Stimulated activated CD4-positive, alpha-beta T cell treated with anti-CD3 and anti-CD28 coated beads, Interleukin-2, amount 100 ng/mL, for 24 hours (primary cell): ENCODE data around the gene RHCG.

Experiments
- DNase-seq, 2 donors: peaks; one replicate each; pipeline ENCODE4 v3.0.0-alpha.2; 2020

The RHCG gene

GRCh38 chr15:89496155-89497098 lies at the start of gene RHCG:
Gene RHCG (minus strand): TSS chr15:89496583. CDS start chr15:89496544, 39 bp downstream.
- peak in 1 of 2 donors; percentile 29 for DNase-seq

DNA sequence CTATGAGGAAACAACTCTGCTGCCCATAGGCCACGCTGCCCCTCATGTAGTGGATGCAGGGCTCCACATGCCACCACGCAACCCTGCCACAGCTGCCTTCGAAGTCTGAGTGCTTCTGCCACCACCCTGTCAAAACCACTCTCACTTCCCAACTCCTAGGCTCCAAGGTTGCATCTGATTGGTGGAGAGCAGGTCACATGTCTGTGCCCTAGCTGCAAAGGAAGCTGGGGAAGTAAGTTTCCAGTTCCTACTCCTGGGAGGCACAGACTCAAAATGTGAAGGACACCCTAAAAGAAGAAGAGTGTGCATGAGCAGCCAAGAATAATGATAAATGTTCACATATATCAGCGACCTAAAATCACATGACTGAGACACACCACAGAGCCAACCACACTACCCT lies 47.0 kb upstream of the RHCG start:
- DNase-seq = no peak

DNA sequence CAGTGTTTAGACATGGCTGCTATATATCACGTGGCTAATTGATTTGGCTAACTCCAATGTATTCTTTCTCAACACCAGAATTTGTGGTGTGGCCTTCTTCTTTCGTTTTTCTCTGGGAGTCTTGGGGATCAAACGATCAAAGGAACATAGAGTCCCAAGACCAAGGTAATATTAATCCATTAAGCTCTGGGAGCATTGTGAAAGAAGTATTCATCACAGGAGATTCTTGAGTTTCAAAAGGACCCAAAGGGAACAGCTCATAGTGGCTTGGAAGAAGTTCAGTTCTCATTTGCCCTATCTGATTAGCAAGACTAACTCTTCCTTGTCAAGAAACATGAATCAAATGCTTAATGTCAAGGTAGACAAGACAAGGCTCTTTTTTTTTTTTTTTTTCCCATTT lies 46.0 kb upstream of the RHCG start:
- DNase-seq = no peak

GRCh38 chr15:89539027-89539426 lies 42.6 kb upstream of the RHCG start:
- DNase-seq = no peak

DNA sequence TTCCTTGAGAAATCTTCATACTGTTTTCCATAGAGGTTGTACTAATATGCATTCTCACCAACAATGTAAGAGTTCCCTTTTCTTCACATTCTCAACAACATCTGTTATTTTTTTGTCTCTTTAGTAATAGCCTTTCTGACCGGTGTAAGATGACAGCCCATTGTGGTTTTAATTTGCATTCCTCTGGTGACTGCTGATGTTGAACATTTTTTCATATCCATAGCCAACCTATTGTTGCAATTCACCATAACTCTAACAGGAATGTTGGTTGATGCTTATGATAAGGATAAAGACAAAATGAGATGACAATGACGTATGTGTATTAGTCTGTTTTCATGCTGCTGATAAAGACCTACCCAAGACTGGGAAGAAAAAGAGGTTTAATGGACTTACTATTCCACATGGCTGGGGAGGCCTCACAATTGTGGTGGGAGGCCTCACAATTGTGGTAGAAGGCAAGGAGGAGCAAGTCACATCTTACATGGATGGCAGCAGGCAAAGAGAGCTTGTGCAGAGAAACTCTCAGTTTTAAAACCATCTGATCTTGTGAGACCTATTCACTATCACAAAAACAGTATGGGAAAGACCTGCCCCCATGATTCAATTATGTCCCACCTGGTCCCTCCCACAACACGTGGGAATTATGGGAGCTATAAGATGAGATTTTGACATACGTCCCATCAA lies 37.6 kb upstream of the RHCG start:
- DNase-seq = no peak

GRCh38 chr15:89531796-89532537 lies 35.6 kb upstream of the RHCG start:
- no peak for DNase-seq

DNA sequence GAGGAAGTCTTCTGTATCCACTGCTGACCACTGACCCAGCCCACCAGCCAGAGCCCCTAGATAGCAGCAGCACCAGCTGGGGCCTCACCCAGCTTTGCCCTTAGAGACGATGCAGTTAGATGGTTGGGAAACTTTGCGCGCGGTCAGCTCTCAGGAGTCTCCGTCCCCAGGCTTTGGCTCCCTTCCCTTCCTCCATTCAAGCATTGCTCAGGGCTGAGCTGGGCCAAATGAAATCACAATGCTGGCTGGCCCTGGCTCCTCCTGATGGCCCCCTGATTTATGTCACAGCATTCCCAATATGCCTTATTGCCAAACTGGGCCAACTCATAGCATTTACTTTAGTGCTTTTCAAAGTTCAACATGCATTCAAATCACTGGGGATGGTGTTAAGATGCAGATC lies 34.6 kb upstream of the RHCG start:
- no peak for DNase-seq

DNA sequence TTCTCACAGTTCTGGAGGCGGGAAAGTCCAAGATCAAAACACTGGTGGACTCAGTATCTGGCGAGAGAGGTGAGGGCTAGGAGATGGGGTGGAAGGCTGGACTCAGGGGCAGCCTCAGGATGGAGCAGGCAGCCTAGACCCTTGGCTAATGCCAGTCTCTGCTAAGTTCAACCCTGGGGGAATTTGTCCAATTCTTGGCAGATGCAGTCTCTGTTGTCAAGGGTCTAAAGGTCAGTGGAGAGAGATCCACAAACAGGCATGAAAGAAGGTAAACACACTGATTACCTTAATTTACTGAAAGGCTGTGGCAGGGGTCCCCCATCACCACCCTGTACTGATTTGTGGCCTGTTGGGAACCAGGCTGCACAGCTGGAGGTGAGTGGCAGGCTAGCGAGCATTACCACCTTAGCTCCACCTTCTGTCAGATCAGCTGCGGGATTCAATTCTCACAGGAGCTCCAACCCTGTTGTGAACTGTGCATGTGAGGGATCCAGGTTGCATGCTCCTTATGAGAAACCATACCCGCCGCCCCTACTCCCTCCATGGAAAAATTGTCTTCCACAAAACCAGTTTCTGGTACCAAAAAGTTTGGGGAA lies 32.5 kb upstream of the RHCG start:
- no peak for DNase-seq

- no peak for DNase-seq
Observed at GRCh38 chr15:89526601-89527441, 30.4 kb upstream of the RHCG start.

GRCh38 chr15:89526181-89526580 lies 29.8 kb upstream of the RHCG start:
- DNase-seq = no peak

DNA sequence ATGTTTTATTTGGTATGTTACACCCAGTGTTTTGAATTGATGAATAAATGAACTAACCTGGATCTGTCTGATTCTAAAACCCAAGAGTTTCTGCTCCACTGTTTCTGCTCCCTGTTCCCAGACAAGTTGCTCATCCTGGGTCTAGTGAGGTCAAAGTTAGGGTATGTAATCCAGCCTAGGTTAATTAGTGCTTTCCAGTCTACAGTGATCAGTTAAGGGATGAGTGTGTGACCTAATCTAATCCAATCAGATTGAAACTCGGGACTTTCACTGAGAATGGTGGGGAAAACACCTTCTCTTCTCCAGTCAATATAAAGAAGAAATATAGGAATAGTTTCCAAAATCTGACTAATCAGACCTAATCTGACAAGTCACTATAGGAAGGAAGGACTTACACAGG lies 27.8 kb upstream of the RHCG start:
- DNase-seq = no peak

DNA sequence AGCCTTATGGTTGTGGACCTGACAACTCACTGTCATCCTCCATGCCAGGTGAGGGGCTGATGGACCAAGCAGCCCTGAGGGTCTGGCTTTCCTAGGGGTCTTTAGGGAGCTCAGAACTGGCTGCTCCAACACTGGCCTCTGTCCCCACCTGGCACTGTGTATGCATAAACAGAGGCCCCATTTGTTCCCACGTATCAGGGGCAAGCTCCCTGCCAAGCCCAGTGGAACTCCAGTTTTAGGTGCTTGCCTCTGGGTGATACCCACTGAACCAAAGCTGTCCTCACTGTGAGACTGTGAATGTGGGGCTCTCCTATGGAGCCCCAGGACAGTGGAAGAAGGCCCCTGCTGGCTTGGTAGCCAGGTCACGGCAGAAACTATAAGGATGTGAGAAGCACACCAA lies 26.7 kb upstream of the RHCG start:
- no peak for DNase-seq

DNA sequence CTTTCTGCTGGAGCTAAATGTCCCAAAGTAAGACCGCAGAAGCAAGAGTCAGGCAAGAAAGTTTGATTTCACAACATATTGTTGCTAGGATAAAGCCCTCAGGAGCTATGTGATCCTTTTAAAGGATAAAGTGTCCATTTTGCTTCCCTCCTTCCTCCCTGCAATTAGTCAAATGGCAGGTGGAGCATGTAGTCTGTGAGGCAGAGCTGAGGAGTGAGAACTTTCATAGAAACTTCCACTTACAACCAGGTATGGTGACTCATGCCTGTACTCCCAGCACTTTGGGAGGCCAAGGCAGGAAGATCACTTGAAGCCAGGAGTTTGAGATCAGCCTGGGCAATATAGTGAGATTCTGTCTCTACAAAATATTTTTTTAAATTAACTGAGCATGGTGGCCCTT lies 25.2 kb upstream of the RHCG start:
- DNase-seq = no peak

DNA sequence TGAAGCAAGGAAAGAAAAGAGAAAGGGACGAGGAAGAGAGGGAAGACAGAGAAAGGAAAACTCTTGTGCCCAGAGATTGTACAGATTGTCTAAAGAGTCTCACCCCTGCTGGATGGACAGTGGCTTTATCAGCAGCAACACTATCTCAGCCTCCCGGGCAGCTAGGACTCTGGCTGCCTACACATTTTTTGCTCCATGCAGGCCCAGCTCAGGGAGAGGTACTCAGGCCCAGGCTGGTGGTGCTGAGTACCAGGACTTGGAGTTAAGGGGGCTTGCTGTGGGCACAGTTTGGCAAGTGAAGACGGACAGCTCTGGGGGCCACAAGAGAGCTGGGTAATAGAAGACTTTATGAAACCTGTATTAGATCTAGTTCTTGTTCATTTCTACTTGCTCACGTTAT lies 19.1 kb upstream of the RHCG start:
- no peak for DNase-seq

GRCh38 chr15:89514596-89515406 lies 18.4 kb upstream of the RHCG start:
- no peak for DNase-seq

DNA sequence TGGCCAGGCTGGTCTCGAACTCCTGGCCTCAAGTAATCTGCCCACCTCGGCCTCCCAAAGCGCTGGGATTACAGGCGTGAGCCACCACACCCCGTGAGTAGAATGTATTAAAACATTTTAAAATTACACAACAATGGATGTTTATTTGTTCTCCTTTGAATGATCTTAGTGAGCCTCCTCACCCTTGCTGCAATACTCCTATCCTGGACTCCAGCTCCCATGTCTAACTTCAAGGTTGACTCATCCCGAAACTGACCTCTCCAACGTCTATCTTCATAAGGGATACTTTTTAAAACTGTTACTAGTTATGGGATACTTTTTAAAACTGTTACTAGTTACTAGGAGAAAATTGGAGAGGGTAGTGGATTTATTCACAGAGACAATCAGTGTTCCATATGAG lies 17.8 kb upstream of the RHCG start:
- DNase-seq = no peak

DNA sequence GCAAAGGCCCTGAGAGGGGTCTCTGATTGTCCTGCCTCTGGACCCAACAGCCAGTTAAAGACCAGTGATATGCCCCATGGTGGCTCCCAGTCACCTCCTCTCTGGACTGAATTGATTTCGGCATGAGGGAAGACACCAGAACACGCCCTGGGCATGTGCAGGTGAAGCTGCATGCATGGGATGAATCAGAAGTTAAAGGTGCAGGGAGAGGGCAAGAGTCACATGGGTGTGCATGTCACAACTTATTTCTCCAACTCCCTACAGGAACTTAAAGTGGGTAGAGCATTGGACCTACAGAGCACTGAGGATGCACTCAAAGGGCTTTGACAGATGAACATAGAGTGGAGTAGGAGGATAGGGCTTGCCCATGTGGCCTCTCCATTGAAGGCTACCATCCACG lies 16.9 kb upstream of the RHCG start:
- no peak for DNase-seq

GRCh38 chr15:89512631-89513030 lies 16.2 kb upstream of the RHCG start:
- DNase-seq = no peak

DNA sequence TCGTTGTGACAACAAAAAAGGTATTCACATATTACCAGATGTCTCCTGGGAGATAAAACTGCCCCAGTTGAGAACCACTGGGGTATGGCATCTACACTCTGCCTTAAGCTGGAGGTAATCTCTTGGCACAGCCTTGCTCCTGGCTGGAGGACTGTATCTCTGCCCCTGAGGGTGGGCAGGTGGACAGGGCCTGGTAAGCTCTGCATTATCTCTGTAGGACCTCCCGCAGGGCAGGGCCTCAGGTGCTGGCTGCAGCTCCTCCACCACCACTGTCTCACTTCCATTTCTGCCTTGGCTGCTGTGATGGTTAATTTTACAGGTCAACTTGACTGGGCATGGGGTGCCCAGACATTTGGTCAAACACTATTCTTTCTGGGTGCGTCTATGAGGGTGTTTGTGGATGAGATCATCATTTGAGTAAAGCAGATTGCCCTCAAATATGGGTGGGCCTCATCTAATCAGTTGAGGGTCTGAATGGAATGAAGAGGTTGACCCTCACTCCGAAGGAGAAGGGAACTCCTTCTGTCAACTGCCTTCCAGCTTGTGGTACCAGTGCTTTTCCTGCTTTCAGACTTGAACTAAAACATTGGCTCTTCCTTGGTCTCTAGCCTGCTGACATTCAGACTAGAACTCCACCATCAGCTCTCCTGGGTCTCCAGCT lies 9.8 kb upstream of the RHCG start:
- DNase-seq = no peak

- no peak for DNase-seq
Observed at GRCh38 chr15:89504166-89504565, 7.8 kb upstream of the RHCG start.
